Frontal cortex (tissue), 1 donor: Measurements from ENCODE around the gene BRAP. TPM values are rescaled to one million over a fixed set of nuclear protein-coding genes. Genes with fewer than 3 reads are reported as not detected.

Source experiments
- total RNA-seq: library from RNA; depleted of rRNA; stranded (reverse); fragments of >200 nt; gene quantifications from one replicate; pipeline ENCODE4 v1.2.3, GENCODE V29; 2014

BRAP gene
- total RNA-seq, 1 donor from 2014 or later: 32.2 TPM

Other genes with a start within 250 kb of the BRAP start
- 79.1 TPM for gene ATXN2, start 86.6 kb downstream of the BRAP start, total RNA-seq
- gene ACAD10, start 97 bp upstream of the BRAP start, total RNA-seq: 12.6 TPM
- gene ALDH2, start 81.0 kb upstream of the BRAP start, total RNA-seq: 24.1 TPM
- gene MAPKAPK5, start 156.3 kb upstream of the BRAP start, total RNA-seq: 37.9 TPM